ENCODE results near the gene RAX.

GRCh38 chr18:59303006-59303405 lies 29.8 kb upstream of the RAX start:
- TF ChIP-seq, protein P1, sequence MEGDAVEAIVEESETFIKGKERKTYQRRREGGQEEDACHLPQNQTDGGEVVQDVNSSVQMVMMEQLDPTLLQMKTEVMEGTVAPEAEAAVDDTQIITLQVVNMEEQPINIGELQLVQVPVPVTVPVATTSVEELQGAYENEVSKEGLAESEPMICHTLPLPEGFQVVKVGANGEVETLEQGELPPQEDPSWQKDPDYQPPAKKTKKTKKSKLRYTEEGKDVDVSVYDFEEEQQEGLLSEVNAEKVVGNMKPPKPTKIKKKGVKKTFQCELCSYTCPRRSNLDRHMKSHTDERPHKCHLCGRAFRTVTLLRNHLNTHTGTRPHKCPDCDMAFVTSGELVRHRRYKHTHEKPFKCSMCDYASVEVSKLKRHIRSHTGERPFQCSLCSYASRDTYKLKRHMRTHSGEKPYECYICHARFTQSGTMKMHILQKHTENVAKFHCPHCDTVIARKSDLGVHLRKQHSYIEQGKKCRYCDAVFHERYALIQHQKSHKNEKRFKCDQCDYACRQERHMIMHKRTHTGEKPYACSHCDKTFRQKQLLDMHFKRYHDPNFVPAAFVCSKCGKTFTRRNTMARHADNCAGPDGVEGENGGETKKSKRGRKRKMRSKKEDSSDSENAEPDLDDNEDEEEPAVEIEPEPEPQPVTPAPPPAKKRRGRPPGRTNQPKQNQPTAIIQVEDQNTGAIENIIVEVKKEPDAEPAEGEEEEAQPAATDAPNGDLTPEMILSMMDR (IDR thresholded peaks at IDR 0.05): no peak
- TF ChIP-seq EZH2 (IDR thresholded peaks at IDR 0.05; ENCODE audit: borderline replicate concordance, insufficient read depth, low read depth, low read length, poor library complexity, severe bottlenecking): no peak
